Measurements from ENCODE around the gene ZNF518A.

The ZNF518A gene

GRCh38 chr10:96129387-96130325 is at the start of gene ZNF518A:
TSS of gene ZNF518A (plus strand) at chr10:96130297. CDS start at chr10:96156323, 26,026 bp downstream.
- DNase-seq (ENCODE audit: insufficient read length, low spot score) (peak; percentile 73), FAIRE-seq (peak; percentile 93)

- no peak for FAIRE-seq
- no peak for DNase-seq (ENCODE audit: insufficient read length, low spot score)
Measured at GRCh38 chr10:96082153-96082552, 47.9 kb upstream of the ZNF518A start.

- FAIRE-seq = no peak
- no peak for DNase-seq (ENCODE audit: insufficient read length, low spot score)
Measured at GRCh38 chr10:96082748-96083147, 47.3 kb upstream of the ZNF518A start.

GRCh38 chr10:96089116-96089515 is 41.0 kb upstream of the ZNF518A start:
- FAIRE-seq (no peak), DNase-seq (ENCODE audit: insufficient read length, low spot score) (no peak)

GRCh38 chr10:96089670-96090462 is 40.2 kb upstream of the ZNF518A start:
- FAIRE-seq = peak; percentile 85

GRCh38 chr10:96090463-96090800 is 39.7 kb upstream of the ZNF518A start:
- FAIRE-seq = no peak
- DNase-seq (ENCODE audit: insufficient read length, low spot score) = no peak

More at GRCh38 chr10:96089670-96090462, 40.2 kb upstream of the ZNF518A start:
- DNase-seq (ENCODE audit: insufficient read length, low spot score) = peak; percentile 90

GRCh38 chr10:96092999-96093767 is 36.9 kb upstream of the ZNF518A start:
- DNase-seq (ENCODE audit: insufficient read length, low spot score) (no peak), FAIRE-seq (no peak)

- no peak for FAIRE-seq
- DNase-seq (ENCODE audit: insufficient read length, low spot score) = no peak
Measured at GRCh38 chr10:96093948-96094347, 36.1 kb upstream of the ZNF518A start.

- FAIRE-seq (no peak), DNase-seq (ENCODE audit: insufficient read length, low spot score) (no peak)
Measured at GRCh38 chr10:96096958-96097357, 33.1 kb upstream of the ZNF518A start.

GRCh38 chr10:96097865-96098264 is 32.2 kb upstream of the ZNF518A start:
- FAIRE-seq (no peak), DNase-seq (ENCODE audit: insufficient read length, low spot score) (no peak)

- FAIRE-seq = no peak
- DNase-seq (ENCODE audit: insufficient read length, low spot score) = no peak
Measured at GRCh38 chr10:96107623-96108038, 22.5 kb upstream of the ZNF518A start.

- DNase-seq (ENCODE audit: insufficient read length, low spot score) = no peak
- FAIRE-seq = no peak
Measured at GRCh38 chr10:96112531-96112930, 17.6 kb upstream of the ZNF518A start.

GRCh38 chr10:96118604-96119450 is 11.3 kb upstream of the ZNF518A start:
- DNase-seq (ENCODE audit: insufficient read length, low spot score) (no peak), FAIRE-seq (no peak)

GRCh38 chr10:96122824-96123223 is 7.3 kb upstream of the ZNF518A start:
- DNase-seq (ENCODE audit: insufficient read length, low spot score) = no peak
- no peak for FAIRE-seq

- FAIRE-seq (peak; percentile 31), DNase-seq (ENCODE audit: insufficient read length, low spot score) (peak; percentile 26)
Measured at GRCh38 chr10:96124230-96125141, 5.6 kb upstream of the ZNF518A start.

- no peak for DNase-seq (ENCODE audit: insufficient read length, low spot score)
- FAIRE-seq = no peak
Measured at GRCh38 chr10:96125142-96125515, 5.0 kb upstream of the ZNF518A start.

GRCh38 chr10:96130326-96130995 is 364 bp downstream of the ZNF518A start:
- DNase-seq (ENCODE audit: insufficient read length, low spot score) = peak; percentile 73
- FAIRE-seq = peak; percentile 36

- no peak for DNase-seq (ENCODE audit: insufficient read length, low spot score)
- FAIRE-seq = no peak
Measured at GRCh38 chr10:96131621-96132020, 1.5 kb downstream of the ZNF518A start.

Measured in HTR-8/SVneo (cell line).